ACHN (cell line): ENCODE results near the gene DLEU7.

ENCODE experiments used
- DNase-seq: peaks from one replicate; pipeline ENCODE4 v3.0.0-alpha.2; 2015
- in situ Hi-C: cut with HindIII; loops from 2 replicates; pipeline ENCODE4 v1.10.0; 2017; ENCODE audit warnings: low sequenced_read_pairs, low pct_ligation_motif_present, low pct_unique_long_range_greater_than_20kb

DLEU7 gene

DNA sequence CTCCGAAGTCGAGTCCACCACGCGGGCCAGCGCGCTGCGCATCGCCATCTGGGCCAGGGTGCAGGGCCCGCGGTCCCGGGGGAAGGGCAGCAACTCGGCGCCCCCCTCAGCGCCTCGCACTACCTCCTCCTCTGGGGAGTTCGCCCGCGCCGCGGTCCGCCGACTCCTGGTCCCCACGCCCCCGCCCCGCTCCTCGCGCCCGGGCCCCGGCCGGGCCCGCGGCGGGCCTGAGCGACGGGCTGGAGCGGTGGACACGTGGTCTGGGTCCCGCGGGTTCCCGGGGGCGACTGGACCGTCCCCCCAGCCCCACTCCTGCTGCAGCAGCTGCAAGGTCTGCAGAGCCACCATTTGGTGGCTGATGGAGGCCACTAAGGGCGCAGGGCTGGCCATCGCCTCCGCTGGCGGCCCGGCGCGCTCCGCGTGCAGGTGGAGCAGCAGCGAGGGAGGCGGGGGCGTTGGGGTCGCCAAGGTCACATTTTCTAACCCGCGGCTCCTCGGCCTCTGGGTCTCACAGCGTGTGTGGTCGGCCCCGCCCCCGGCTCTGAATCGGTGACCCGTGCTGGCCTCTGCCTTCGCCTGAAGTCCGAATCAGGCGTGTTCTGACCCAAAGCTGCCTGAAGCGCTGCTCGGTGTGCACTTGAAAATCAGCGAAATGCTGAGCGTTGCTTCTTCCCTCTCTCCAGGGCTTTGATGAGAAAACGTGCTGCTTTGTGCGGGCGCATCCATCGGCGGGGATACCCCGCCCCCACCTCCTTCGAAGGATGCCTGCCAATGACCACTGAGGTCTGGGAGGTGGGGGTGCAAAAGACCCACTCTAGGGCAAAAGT lies at the start of gene DLEU7:
Gene DLEU7, minus strand, starts transcription at position 436 of the 827 bp plus-strand sequence. Its CDS starts 46 bp downstream, at position 390.
- in situ Hi-C loops, result no loop called here
- no peak for DNase-seq

GRCh38 chr13:50892210-50892944 lies 48.9 kb upstream of the DLEU7 start:
- no peak for DNase-seq
- in situ Hi-C loops, result no loop called here

- in situ Hi-C loops, result no loop called here
- no peak for DNase-seq
Observed at GRCh38 chr13:50891206-50891605, 47.7 kb upstream of the DLEU7 start.

GRCh38 chr13:50889317-50889716 lies 45.8 kb upstream of the DLEU7 start:
- no peak for DNase-seq
- in situ Hi-C loops, result no loop called here

GRCh38 chr13:50888362-50888761 lies 44.9 kb upstream of the DLEU7 start:
- in situ Hi-C loops, result no loop called here
- no peak for DNase-seq

DNA sequence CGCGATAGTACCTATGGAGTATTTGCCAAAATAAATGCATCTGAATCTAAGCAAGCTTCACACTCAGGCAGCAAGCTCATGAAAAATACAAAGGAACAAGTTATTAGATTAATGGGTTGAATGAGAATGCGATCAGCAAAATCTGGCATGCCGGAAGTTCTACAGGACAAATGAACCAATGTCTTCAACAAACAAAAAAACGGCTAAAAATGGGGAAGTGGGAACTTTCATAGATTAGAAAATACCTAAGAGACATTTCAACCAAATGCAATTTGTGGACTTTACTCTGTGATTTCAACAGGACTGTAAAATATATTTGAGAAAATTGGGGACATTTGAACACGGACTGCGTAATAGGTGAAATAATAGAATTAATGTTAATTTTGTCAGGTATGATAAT lies 43.7 kb upstream of the DLEU7 start:
- DNase-seq, result no peak
- in situ Hi-C loops, result no loop called here

GRCh38 chr13:50884265-50884664 lies 40.8 kb upstream of the DLEU7 start:
- no peak for DNase-seq
- in situ Hi-C loops, result no loop called here

DNA sequence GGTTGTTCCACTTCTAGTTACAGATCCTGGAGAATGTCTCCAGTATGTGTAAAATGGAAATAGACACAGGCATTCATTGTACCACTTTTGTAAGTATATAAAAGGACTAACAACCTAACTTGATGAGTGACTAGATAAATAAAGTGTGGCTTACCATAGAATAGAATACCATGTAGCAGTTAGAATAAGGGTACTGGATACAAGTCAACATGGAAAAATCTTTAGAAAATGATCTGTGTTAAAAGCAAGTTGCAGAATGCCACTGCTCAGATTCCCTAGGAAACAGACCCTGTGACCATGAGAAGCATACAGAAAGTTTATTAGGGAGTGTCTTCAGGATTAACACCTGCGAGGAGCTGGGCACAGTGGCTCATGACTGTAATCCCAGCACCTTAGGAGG lies 40.2 kb upstream of the DLEU7 start:
- in situ Hi-C loops, result no loop called here
- DNase-seq, result no peak

- in situ Hi-C loops, result no loop called here
- no peak for DNase-seq
Observed at GRCh38 chr13:50882816-50883435, 39.4 kb upstream of the DLEU7 start.

- in situ Hi-C loops, result no loop called here
- DNase-seq, result no peak
Observed at GRCh38 chr13:50873991-50874390, 30.5 kb upstream of the DLEU7 start.

DNA sequence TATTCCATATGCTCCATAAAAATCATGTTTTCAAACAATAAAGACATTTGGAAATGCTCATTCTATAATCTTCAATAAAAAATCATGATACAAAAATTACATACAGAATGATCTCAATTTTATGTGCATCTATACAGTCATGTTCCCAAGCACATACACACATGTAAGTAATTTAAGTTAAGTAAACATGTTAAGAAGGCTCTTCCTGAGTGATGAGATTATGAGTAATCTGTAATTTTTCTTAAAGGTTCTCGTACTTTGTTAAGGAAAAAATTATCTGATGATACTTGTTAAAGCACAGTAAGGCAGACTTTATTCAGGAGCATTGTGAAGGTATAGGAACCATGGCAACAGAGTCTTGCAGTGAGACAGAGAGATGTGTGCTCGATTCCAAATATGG lies 30.0 kb upstream of the DLEU7 start:
- in situ Hi-C loops, result no loop called here
- DNase-seq, result no peak

- no peak for DNase-seq
- in situ Hi-C loops, result no loop called here
Observed at GRCh38 chr13:50871405-50871804, 27.9 kb upstream of the DLEU7 start.

GRCh38 chr13:50867637-50867945 lies 24.1 kb upstream of the DLEU7 start:
- DNase-seq, result no peak
- in situ Hi-C loops, result no loop called here

DNA sequence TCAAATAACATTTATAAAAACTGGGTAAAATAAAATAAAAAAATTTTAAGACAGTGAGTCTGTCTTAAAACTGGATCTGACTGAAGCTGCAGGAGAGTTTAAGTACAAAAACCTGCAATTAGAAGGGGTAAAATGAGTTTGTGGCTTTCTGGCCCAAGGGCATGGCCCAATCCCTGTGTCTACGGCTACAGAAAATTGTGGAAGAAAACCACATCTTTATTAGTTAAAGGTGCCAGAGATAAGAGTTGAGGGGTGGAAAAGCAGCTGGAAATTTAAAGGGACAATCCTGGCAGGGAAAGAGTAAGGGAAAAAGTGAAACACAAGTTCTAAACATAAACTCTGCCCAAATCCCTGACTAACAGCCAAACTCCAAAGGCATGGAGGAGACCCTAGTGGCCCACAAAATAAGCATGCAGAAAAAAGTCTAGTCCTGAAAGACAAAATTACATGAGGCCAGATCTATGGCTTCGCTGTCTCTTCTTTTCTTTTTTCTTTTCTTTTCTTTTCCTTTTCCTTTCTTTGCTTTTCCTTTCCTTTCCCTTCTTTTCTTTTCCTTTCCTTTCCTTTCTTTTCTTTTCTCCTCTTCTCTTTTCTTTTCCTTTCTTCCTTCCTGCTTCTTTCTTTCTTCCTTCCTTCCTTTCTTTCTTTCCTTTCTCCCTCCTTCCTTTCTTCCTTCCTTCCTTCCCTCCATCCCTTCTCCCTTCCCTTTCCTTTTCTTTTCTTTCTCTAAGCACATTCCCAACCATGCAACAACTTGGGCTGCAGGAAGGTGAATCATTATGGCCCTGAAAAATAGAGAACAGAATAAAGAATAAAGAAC lies 23.5 kb upstream of the DLEU7 start:
- in situ Hi-C loops, result no loop called here
- DNase-seq, result no peak

DNA sequence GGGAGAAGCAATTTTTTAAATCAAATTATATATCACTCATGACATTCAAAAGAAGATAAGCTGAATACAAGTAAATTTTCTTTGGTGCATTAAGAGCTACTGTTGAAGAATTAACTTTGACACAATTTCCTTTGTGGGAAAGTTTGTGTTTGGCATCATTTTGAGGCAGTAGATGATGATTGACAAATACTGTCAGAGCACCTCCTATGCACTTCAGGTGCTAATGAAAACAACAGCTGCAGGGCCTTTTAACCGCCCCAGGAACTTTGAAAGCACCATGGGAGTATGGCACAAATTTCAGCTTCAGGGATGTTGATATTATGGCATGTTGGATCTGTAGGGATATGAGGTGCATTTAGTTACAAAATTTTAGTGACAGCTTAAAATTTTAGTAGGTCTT lies 21.0 kb upstream of the DLEU7 start:
- DNase-seq, result no peak
- in situ Hi-C loops, result no loop called here

GRCh38 chr13:50855681-50856080 lies 12.2 kb upstream of the DLEU7 start:
- in situ Hi-C loops, result no loop called here
- no peak for DNase-seq

- in situ Hi-C loops, result no loop called here
- no peak for DNase-seq
Observed at GRCh38 chr13:50850445-50850844, 7.0 kb upstream of the DLEU7 start.

- DNase-seq, result no peak
- in situ Hi-C loops, result no loop called here
Observed at GRCh38 chr13:50847501-50847900, 4.0 kb upstream of the DLEU7 start.
